ENCODE data around the gene SLPI. TPM values are rescaled to one million over a fixed set of nuclear protein-coding genes. Genes with fewer than 3 reads are reported as not detected.
A peak's percentile ranks its signal among the peaks of the same experiment; 100 is the strongest.

Gene SLPI
- total and polyA plus RNA-seq, 10 of the 15 experiments (the other 5 are each of a cell fraction or from before 2014, with no cell fraction given) = 0.56 to 1.4 TPM; not detected in 8

- ATAC-seq (peak; percentile 65), FAIRE-seq (no peak), DNase-seq (ENCODE audit: low read depth, low spot score) (peak; percentile 28)
- no peak overlapping the region for H2AFZ ChIP-seq (ENCODE audit: control insufficient read depth, low read depth, low read length)
- H3K4me2 ChIP-seq (ENCODE audit: control insufficient read depth, insufficient read depth) = peak overlapping the region; percentile 51
- in situ Hi-C loops (cut with MboI) (no loop called here), intact Hi-C loops (cut with micrococcal nuclease; ENCODE audit: unreplicated experiment) (no loop called here)
- POLR2A ChIA-PET = no interaction called here
- no peaks in the 10 kb centered on the region for H3K79me2 ChIP-seq (ENCODE audit: control insufficient read depth, insufficient read depth, low read length)
- no peaks in the 10 kb centered on the region for H4K20me1 ChIP-seq (ENCODE audit: control insufficient read depth, insufficient read depth)
- RAD21 ChIA-PET (ENCODE audit: unreplicated experiment) = interaction anchor here (0.9 to 2.4 kb wide), 4 partner anchors 11 to 186 kb away, joined by 3 to 7 read pairs (median 6); partner anchors contain the start of gene WFDC5
- BruUV-seq (replicated peaks) = no TSS peak
- CTCF ChIA-PET = interaction anchor here (0.7 to 4.1 kb wide), 9 partner anchors 9 to 469 kb away, joined by 3 to 53 read pairs (median 4); no protein-coding TSS in a partner anchor
- H3K36me3 ChIP-seq (ENCODE audit: control insufficient read depth in 2 of 2, insufficient read depth in 2 of 2, low read length in 1 of 2) = no peaks in the 10 kb centered on the region
- peaks cover 0 to 4% of the 10 kb centered on the region in 2 experiments; a peak in 1 of 4 replicates for H3K27me3 ChIP-seq (replicated peaks in 1 of 2; ENCODE audit: control insufficient read depth in 2 of 2, insufficient read depth in 2 of 2, low read length in 1 of 2)
- SMC1A ChIA-PET (ENCODE audit: uncharacterized antibody, unreplicated experiment) = interaction anchor here (1.1 to 2.8 kb wide), 7 partner anchors 10 to 148 kb away, joined by 3 to 14 read pairs (median 3); partner anchors contain the start of gene PIGT
- peaks cover 6% of the 10 kb centered on the region; the same call in 1 of the 2 replicates for H3K4me1 ChIP-seq (ENCODE audit: control insufficient read depth, insufficient read depth, low read length)
- no peak overlapping the region for H3K9ac ChIP-seq (ENCODE audit: control insufficient read depth, insufficient read depth, low read length)
- H3K9me3 ChIP-seq (replicated peaks; ENCODE audit: control insufficient read depth, insufficient read depth, low read length) = no peaks in the 10 kb centered on the region
- H3K27ac ChIP-seq (ENCODE audit: control insufficient read depth, insufficient read depth) = no peak overlapping the region
- 23% methylated on average over 5 of the region's 5 CpGs for WGBS (ENCODE audit: insufficient coverage, insufficient replicate concordance, low lambda C conversion rate, missing lambda C conversion rate)
- no peak overlapping the region for H3K4me3 ChIP-seq
- no peak for TF ChIP-seq JUND (IDR thresholded peaks at IDR 0.05; ENCODE audit: low read depth, low read length)
- TF ChIP-seq EED (IDR thresholded peaks at IDR 0.05; ENCODE audit: low read depth) = no peak
- TF ChIP-seq RBBP5 (conservative IDR thresholded peaks at IDR 0.05) = no peak
- no peak for TF ChIP-seq SKIL (IDR thresholded peaks at IDR 0.05; ENCODE audit: low read depth, poor library complexity, severe bottlenecking)
- peak; percentile 79 for TF ChIP-seq RELB (IDR thresholded peaks at IDR 0.05; ENCODE audit: low read depth)
- TF ChIP-seq RB1 (IDR thresholded peaks at IDR 0.05; ENCODE audit: borderline replicate concordance) = no peak
- TF ChIP-seq PAX5 (IDR thresholded peaks at IDR 0.05; ENCODE audit: borderline replicate concordance, low read depth, low read length) = no peak
- TF ChIP-seq EZH2 (IDR thresholded peaks at IDR 0.05; ENCODE audit: borderline replicate concordance, control insufficient read depth, low read depth, low read length) = no peak
- TF ChIP-seq CEBPZ (IDR thresholded peaks at IDR 0.05; ENCODE audit: low read depth, low read length) = no peak
- TF ChIP-seq NR2C1 (IDR thresholded peaks at IDR 0.05) = no peak
- no peak for TF ChIP-seq RAD21 (IDR thresholded peaks at IDR 0.05; ENCODE audit: insufficient read depth, low read depth, low read length)
- TF ChIP-seq HCFC1 (IDR thresholded peaks at IDR 0.05; ENCODE audit: low read length) = no peak
- TF ChIP-seq WRNIP1 (IDR thresholded peaks at IDR 0.05; ENCODE audit: borderline replicate concordance, low read depth, low read length) = no peak
These were observed 47.5 kb upstream of the SLPI start for GRCh38 chr20:45301824-45302271.
